ENCODE measurements around the gene C12orf50. TPM values are rescaled to one million over a fixed set of nuclear protein-coding genes. Genes with fewer than 3 reads are reported as not detected.

The C12orf50 gene
- total RNA-seq, 2 donors from 2014 or later: not detected

Other genes starting within 250 kb of the C12orf50 start
- gene CEP290, start 112.7 kb upstream of the C12orf50 start, total RNA-seq: 1 to 10 TPM; 5.8 to 7.6 TPM
- gene TMTC3, start 112.9 kb upstream of the C12orf50 start, total RNA-seq: 10 to 100 TPM; 11.2 to 13.1 TPM

Measured in left cardiac atrium (tissue), 2 donors.